ENCODE results near the gene NOMO2.
"Not testable (repeated sequence)": the region's sequence is repeated elsewhere in the genome, so short reads cannot be mapped to it uniquely, and the experiment has no call there.

- not testable (repeated sequence) for TF ChIP-seq PPARA (CRISPR knock-in tag; IDR thresholded peaks at IDR 0.05; ENCODE audit: borderline replicate concordance); ZFP3 (CRISPR knock-in tag; IDR thresholded peaks at IDR 0.05); CREB5 (CRISPR knock-in tag; IDR thresholded peaks at IDR 0.05; ENCODE audit: low read depth); BACH2 (CRISPR knock-in tag; IDR thresholded peaks at IDR 0.05; ENCODE audit: borderline replicate concordance); ARNTL (CRISPR knock-in tag; IDR thresholded peaks at IDR 0.05; ENCODE audit: borderline replicate concordance, low read depth); ZFP30 (CRISPR knock-in tag; IDR thresholded peaks at IDR 0.05); TCF4 (CRISPR knock-in tag; IDR thresholded peaks at IDR 0.05; ENCODE audit: borderline replicate concordance); TSHZ2 (CRISPR knock-in tag; IDR thresholded peaks at IDR 0.05); SNAI2 (CRISPR knock-in tag; IDR thresholded peaks at IDR 0.05); OSR1 (CRISPR knock-in tag; IDR thresholded peaks at IDR 0.05); ZNF8 (CRISPR knock-in tag; IDR thresholded peaks at IDR 0.05); GLIS3 (CRISPR knock-in tag; IDR thresholded peaks at IDR 0.05); RARB (CRISPR knock-in tag; IDR thresholded peaks at IDR 0.05); POU6F1 (CRISPR knock-in tag; IDR thresholded peaks at IDR 0.05; ENCODE audit: borderline replicate concordance, low read depth)
Observed at GRCh38 chr16:18547382-18547781, 14.5 kb downstream of the NOMO2 start.
